NCI-H146 treated with DMSO at 0.1 percent for 48 hours (cell line): ENCODE results near the gene LOC128125822.
A peak's percentile ranks its signal among the peaks of the same experiment; 100 is the strongest.
"Not testable (repeated sequence)": the region's sequence is repeated elsewhere in the genome, so short reads cannot be mapped to it uniquely, and the experiment has no call there.

Experiments used
- DNase-seq: peaks from one replicate; lab custom pipeline; 2025; ENCODE audit not compliant: unreplicated experiment; lab: John Stamatoyannopoulos, UW

LOC128125822 gene

DNA sequence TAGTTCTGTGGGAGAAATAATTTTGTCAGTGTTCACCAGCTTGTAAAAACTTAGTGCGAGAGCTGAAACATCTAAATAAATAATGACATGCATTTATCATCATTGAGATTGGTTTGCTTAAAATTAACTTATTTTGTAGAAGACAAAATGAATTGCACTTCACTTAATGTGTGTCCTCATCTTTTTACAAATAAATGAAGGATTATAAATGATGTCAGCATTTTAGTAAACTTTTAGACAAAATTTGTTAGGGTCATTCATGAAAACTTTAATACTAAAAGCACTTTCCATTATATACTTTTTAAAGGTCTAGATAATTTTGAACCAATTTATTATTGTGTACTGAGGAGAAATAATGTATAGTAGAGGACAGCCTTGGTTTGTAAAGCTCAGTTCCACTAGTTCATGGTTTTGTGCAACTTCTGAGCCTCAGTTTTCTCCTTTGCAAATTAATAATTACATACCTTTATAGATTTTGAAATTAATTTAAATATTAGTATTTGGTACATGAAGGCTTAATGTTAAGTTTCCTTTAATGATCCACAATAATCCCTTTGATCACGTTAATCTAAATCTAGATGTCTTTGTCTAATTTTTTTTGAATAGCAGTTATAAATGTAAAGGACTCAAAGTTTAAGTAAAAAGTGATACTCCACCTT, 9.2 kb downstream of the LOC128125822 start:
- no peak for DNase-seq

DNA sequence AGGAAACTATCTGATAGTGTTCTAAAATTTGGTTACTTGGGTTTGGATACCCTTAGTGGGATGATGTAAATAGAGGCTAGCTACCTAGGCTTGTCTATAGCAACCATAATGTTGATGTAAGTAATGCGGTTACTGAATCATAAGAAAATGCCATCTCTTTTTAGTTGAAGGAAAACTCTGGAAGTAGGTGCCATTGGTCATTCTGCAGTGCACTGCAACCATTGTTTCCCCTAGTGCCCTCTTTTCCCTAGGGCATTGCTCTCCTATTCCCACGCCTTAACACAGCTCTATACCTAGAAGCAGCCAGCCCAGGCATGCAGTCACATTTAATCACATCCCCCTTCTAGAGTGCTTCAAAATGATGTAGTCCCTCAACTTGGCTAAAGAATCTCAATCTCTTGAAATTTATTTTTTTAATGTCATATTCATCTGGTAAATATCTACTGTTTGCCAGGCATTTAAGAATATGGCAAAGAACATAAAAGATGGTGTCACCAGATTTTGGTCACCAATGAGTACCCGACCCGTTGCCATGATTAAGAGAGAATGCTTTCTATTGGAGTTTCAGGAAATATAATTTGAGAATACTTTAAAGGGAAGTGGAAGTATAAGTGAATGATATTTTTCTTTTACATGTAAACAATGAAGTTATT, 10.4 kb downstream of the LOC128125822 start:
- no peak for DNase-seq

DNA sequence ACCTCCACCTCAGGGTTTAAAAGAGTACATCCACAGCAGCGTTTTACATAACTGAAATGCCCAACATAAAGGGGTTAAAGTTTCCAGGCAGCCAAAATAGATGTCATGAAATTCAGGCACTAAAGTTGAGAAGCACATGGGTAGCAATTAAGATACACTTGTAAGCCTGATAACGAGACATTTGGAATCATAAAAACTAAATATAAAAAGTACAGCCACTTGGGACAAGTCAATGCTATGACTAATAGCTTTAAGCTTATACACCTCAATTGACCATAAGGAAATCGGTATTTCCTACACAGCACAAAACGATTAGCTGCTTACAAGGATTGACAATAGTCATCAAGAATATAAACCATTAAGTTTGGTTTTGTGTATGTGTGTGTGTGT, 11.8 kb downstream of the LOC128125822 start:
- no peak for DNase-seq

DNA sequence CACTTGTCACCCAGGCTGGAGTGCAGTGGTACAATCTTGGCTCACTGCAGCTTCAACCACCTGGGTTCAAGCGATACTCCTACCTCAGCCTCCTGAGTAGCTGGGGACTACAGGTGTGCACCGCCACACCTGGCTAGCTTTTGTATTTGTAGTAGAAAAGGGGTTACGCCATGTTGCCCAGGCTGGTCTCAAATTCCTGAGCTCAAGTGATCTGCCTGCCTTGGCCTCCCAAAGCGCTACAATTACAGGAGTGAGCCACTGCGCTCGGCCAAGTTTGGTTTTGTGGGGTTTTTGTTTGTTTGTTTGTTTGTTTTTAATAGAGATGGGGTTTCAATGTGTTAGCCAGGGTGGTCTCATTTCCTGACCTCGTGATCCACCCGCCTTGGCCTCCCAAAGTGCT, 12.3 kb downstream of the LOC128125822 start:
- no peak for DNase-seq

DNA sequence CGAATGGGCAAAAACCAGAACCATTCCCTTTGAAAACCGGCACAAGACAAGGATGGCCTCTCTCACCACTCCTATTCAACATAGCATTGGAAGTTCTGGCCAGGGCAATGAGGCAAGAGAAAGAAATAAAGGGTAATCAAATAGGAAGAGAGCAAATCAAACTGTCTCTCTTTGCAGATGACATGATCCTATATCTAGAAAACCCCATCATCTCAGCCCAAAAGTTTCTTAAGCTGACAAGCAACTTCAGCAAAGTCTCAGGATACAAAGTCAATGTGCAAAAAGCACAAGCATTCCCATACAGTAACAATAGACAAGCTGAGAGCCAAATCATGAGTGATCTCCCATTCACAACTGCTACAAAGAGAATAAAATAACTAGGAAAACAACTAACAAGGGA, 13.4 kb downstream of the LOC128125822 start:
- DNase-seq = not testable (repeated sequence)

DNA sequence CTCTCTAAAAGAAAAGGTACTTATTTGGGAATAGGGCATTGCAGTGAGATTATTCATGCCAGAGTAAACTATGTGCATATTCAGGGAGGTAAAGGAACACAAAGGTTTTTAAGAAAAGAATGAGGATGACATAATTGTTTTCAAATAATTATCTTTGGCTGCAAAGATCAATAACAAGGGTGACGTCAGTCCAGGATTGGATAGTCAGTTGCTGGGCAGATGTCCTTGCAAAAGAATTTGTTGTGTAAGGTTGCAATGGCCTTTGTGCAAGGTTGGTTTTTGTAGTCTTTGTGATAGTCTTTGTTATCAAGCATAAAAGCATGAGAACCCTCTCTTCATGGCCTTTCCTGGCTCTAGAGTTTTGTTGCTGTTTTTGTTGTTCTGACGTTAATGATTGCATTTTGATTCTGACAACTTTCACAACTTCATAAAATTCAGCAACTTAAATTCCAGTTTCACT, 17.7 kb downstream of the LOC128125822 start:
- peak; percentile 45 for DNase-seq

DNA sequence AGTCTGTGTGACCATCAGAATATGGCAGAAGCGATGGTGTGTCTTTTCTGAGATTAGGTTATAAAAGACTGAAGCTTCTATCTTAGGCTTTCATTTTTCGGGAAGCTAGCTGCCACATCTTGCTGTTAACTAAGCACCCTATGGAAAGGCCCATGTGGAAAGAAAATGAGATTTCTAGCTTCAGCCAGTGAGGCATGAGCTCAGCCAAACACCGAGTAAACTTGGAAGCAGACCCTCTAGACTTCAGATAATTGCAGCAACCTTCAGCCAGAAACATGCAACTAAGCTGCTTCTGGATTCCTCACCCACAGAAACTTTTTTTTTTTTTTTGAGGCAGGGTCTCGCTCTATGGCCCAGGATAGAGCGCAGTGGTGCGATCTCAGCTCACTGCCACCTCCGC, 20.6 kb downstream of the LOC128125822 start:
- no peak for DNase-seq

DNA sequence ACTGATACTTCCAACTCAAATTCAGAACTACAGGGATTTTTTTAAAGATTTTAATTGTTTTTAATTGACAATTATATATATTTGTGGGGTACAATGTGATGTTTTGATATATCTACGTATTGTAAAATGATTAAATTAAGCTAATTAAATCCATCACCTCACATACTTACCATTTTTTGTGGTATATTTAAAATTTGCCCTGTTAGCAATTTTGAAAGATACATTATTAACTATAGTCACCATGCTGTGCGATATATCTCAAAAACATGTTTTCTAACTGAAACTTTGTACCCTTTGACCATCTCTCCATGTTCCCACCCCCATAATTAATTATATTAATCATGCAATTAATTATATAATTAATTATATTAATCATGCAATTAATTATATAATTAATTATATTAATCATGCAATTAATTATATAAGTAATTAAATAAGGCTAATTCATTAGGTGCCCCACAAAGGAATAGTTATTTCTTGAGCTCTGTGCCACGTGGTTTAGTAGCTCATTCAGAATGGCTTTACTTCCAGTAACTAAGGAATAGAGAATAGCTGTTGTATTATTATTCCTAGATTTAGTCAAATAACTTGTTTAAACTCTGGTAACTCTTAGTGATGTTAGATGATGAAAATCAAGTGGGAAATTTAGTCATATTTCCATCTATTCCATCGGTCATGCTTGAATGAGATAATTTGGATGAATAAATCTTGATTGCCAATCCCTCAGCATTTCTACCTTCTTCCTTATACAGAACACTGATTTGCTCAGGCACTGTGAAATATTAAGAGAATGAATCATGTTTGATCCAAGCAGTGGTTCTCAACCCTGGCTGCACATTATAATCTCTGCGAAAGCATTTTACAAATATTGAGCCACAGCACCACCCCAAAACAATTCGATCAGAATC, 25.1 kb downstream of the LOC128125822 start:
- DNase-seq = no peak

DNA sequence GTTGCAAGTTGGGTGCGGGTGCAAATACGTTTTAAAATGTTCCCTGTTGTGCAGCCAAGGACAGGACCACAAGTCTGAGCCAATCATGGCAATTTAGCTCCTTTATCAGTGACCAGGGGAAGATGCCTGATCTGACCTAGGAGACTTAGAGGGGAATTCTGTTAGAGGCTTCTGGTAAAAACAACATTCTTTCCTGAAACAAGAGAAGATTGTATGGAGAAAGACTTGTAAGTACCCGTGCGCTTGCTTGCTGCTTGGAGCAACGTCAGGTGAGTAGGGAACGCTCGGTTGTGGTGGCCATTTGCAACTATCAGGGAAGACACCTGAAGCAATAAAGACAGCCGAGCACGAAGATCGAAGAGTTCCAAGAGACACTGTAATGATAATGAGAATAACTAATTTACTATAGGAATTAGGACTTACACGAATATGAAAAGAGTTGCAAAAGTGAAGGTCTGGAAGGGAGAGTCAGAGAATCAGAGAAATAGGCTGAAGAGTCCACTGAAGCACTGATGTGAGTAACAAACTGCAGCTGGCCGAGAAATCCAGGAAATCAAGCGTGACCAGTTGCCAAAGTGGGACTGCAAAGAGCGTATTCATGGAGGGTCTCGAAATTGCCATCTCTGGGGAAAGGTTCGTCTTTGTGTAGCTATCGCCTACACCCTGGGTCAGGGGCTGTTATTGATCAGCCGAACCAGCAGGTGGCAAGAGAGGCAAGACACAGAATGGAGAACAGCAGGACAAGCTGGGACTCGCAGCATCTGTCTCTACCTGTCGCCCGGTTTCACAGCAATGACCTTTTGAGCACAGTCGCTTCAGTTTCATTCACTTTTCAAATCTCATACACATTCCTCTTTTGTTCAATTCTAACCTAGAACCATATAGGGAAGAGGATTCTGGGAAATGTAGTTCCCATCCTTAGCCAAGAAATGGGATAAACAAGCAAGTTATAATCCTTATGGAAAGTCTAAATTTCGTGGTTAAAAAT, 26.1 kb downstream of the LOC128125822 start:
- DNase-seq = peak; percentile 86

DNA sequence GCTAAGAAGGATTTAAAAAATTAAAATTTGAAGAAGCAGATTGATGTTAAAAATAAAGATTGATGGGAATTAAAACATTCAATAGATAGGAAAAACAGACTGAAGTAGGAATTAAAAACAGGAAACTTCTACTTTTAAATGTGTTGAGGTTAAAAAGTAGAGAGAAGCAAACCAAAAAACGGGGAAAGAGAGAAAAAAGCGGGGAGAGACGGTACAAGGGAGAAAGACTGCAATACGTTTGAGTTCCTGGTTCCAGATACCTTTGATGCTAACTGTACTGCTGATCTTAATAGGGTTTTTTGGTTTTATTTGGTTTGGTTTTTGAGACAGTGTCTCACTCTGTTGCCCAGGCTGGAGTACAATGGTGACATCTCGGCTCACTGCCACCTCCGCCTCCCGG, 27.0 kb downstream of the LOC128125822 start:
- no peak for DNase-seq

DNA sequence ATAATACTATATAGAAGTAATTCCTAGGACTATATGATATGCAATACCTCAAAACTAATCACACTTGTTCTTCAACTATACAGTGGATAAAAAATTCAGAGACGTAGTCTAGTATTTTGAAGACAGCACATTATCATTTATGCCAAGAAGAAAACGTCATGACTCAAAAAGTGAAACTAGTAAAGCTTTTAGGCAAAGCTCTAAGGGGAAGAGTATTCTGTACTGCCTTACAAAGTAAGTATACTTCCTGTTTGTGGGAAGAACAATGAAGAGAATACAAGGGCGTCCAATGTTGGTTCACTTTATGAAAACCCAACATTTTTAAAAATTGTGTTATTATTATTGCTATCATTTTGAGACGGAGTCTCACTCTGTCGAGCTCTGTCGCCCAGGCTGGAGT, 27.9 kb downstream of the LOC128125822 start:
- no peak for DNase-seq

DNA sequence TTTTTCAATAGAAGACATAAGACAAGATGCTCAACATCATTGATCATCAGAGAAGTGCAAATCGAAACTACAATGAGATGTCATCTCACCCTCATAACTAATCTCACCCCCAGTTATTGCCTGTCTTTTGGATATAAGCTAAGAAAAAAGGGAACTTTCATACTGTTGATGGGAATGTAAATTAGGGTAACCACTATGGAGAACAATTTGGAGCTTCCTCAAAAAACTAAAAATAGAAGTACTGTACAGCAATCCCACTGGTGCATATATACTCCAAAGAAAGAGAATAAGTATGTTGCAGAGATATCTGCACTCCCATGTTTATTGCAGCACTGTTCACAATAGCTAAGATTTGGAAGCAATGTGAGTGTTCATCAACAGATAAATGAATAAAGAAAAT, 37.0 kb downstream of the LOC128125822 start:
- DNase-seq = no peak

DNA sequence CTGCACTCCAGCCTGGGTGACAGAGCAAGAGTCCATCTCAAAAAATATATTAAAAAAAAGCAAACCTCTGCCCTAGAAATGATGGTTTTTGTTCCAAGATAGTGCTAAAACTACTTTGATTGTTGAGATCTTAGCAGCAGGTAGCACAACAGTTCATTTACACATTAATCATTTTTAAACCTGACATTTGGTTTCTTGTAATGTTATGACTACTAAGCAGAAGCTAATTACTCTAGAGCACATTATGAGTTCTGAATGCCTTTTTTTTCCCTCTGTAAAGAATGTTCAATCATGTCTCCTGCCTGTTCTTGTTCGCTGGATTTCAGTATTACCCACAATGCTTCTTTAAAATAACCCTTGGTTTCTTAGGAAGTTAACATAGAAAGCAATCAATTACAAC, 38.7 kb downstream of the LOC128125822 start:
- no peak for DNase-seq

DNA sequence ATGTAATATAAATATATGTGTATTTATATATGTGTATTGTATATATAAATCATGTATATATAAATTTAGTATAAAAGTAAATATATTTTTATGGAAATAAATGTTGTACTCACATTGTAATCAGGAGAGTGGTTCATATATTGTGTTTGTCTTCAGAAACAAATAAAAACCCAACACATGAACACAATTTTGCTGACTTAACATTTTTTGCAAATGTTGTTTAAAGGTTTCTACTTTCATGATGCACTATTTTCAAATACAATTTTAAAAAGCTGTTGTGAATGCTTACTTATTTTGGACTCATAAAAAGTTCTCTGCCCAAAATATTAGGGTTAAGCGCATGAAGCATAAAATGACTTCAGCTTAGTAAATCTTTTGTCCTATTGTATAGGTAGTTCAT, 39.3 kb downstream of the LOC128125822 start:
- DNase-seq = no peak

DNA sequence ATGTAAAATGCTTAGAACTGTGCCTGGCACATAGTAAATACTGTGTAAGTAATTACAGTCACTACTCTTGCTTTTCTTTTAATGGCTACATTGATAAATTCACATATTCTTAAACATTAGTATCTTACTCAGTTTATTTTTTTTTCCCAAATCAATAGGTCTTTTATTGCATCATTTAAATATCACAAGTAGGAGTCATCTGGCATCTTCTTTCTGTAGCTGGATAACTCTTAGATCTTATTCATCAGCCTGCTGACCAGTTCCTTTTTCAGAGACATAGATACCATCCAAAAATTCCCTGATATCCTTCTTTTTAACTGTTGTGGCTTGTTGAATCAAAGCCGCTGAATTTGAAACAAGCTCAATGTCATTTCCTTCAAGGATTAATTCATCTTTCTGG, 43.3 kb downstream of the LOC128125822 start:
- DNase-seq = no peak
